ENCODE measurements around the gene DHH. TPM values are rescaled to one million over a fixed set of nuclear protein-coding genes. Genes with fewer than 3 reads are reported as not detected.

The DHH gene
- polyA plus RNA-seq, 2 of the 4 experiments (the other 2 are of a cell fraction) = not detected

DNA sequence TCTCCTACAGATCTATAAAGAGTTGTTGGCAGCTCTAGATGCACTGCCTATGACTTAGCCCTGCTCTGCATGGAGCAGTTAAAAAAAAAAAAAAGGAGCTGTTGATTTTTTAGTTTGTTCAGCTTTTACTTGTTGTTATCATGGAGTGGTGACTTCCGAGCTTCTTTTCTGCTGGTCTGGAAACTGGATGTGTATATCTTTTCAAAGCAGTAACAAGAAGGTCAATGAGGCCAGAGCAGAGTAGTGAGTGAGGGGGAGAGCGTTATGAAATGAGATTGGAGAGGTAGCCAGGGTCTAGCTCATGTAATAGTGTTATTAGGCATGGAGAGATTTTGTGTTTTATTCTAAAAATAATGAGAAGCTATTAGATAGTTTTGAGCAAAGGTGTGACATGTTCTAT, 49.8 kb upstream of the DHH start:
- no peak for FAIRE-seq

DNA sequence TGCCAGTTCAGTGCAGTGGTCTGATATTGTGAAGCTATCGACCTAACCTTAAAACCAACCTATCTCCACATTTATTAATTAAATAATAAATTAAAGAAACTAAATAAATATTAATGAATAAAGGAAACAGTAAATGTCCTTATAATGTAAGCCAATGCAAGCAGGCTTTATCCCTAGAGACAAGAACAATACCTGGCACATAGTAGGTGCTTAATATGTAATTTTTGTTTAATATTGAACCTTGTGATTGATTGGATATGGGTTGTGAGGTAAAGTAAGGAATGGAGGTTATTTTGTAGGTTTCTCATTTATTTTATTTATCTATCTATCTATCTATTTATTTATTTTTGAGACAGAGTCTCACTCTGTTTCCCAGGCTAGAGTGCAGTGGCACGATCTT, 44.4 kb upstream of the DHH start:
- Histone ChIP-seq H3K27ac (no peak overlapping the region), H3K4me3 (no peak overlapping the region), H3K4me2 (no peak overlapping the region), H3K4me1 (no peaks in the 10 kb centered on the region), H3K9me3 (no peaks in the 10 kb centered on the region)
- DNase-seq (ENCODE audit: low read depth in 1 of 2, low spot score in 1 of 2) = no peak
- no peak for FAIRE-seq
- ChIA-PET CTCF (interaction anchor here (0.8 to 3.8 kb wide), 2 partner anchors 8 to 96 kb away, joined by 3 to 21 read pairs; partner anchors contain the start of gene TUBA1B), POLR2A (no interaction called here)
- no peak for TF ChIP-seq CEBPB (IDR thresholded peaks at IDR 0.05)
- TF ChIP-seq TFCP2L1 (CRISPR knock-in tag; IDR thresholded peaks at IDR 0.05) = no peak
- TF ChIP-seq ZSCAN20 (CRISPR knock-in tag; IDR thresholded peaks at IDR 0.05) = no peak
- no peak for TF ChIP-seq EHMT2 (IDR thresholded peaks at IDR 0.05; ENCODE audit: low read depth)
- TF ChIP-seq, protein P1, sequence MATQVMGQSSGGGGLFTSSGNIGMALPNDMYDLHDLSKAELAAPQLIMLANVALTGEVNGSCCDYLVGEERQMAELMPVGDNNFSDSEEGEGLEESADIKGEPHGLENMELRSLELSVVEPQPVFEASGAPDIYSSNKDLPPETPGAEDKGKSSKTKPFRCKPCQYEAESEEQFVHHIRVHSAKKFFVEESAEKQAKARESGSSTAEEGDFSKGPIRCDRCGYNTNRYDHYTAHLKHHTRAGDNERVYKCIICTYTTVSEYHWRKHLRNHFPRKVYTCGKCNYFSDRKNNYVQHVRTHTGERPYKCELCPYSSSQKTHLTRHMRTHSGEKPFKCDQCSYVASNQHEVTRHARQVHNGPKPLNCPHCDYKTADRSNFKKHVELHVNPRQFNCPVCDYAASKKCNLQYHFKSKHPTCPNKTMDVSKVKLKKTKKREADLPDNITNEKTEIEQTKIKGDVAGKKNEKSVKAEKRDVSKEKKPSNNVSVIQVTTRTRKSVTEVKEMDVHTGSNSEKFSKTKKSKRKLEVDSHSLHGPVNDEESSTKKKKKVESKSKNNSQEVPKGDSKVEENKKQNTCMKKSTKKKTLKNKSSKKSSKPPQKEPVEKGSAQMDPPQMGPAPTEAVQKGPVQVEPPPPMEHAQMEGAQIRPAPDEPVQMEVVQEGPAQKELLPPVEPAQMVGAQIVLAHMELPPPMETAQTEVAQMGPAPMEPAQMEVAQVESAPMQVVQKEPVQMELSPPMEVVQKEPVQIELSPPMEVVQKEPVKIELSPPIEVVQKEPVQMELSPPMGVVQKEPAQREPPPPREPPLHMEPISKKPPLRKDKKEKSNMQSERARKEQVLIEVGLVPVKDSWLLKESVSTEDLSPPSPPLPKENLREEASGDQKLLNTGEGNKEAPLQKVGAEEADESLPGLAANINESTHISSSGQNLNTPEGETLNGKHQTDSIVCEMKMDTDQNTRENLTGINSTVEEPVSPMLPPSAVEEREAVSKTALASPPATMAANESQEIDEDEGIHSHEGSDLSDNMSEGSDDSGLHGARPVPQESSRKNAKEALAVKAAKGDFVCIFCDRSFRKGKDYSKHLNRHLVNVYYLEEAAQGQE (IDR thresholded peaks at IDR 0.05) = no peak
- no peak for TF ChIP-seq HOXB13 (CRISPR knock-in tag; IDR thresholded peaks at IDR 0.05; ENCODE audit: low read depth)
- TF ChIP-seq EP300 (IDR thresholded peaks at IDR 0.05) = no peak
- no peak for TF ChIP-seq EHF (CRISPR knock-in tag; IDR thresholded peaks at IDR 0.05)
- TF ChIP-seq POLR2AphosphoS2 (conservative IDR thresholded peaks at IDR 0.05; ENCODE audit: low read length) = no peak
- TF ChIP-seq ZNF302 (CRISPR knock-in tag; IDR thresholded peaks at IDR 0.05) = no peak
- TF ChIP-seq CBX8 (IDR thresholded peaks at IDR 0.05) = no peak
- TF ChIP-seq, protein P2, sequence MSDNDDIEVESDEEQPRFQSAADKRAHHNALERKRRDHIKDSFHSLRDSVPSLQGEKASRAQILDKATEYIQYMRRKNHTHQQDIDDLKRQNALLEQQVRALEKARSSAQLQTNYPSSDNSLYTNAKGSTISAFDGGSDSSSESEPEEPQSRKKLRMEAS (IDR thresholded peaks at IDR 0.05) = no peak
- TF ChIP-seq, protein P3, sequence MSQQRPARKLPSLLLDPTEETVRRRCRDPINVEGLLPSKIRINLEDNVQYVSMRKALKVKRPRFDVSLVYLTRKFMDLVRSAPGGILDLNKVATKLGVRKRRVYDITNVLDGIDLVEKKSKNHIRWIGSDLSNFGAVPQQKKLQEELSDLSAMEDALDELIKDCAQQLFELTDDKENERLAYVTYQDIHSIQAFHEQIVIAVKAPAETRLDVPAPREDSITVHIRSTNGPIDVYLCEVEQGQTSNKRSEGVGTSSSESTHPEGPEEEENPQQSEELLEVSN (IDR thresholded peaks at IDR 0.05; ENCODE audit: borderline replicate concordance, low read depth) = no peak
- TF ChIP-seq FOSB (CRISPR knock-in tag; IDR thresholded peaks at IDR 0.05) = no peak
- TF ChIP-seq ZC3H11A (IDR thresholded peaks at IDR 0.05) = no peak
- no peak for TF ChIP-seq FOSL2 (IDR thresholded peaks at IDR 0.05)
- no peak for TF ChIP-seq FOSL2 (CRISPR knock-in tag; IDR thresholded peaks at IDR 0.05)
- TF ChIP-seq RCOR1 (IDR thresholded peaks at IDR 0.05; ENCODE audit: low read depth, low read length) = no peak
- TF ChIP-seq, protein P4, sequence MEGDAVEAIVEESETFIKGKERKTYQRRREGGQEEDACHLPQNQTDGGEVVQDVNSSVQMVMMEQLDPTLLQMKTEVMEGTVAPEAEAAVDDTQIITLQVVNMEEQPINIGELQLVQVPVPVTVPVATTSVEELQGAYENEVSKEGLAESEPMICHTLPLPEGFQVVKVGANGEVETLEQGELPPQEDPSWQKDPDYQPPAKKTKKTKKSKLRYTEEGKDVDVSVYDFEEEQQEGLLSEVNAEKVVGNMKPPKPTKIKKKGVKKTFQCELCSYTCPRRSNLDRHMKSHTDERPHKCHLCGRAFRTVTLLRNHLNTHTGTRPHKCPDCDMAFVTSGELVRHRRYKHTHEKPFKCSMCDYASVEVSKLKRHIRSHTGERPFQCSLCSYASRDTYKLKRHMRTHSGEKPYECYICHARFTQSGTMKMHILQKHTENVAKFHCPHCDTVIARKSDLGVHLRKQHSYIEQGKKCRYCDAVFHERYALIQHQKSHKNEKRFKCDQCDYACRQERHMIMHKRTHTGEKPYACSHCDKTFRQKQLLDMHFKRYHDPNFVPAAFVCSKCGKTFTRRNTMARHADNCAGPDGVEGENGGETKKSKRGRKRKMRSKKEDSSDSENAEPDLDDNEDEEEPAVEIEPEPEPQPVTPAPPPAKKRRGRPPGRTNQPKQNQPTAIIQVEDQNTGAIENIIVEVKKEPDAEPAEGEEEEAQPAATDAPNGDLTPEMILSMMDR (IDR thresholded peaks at IDR 0.05) = no peak
- TF ChIP-seq PHF8 (IDR thresholded peaks at IDR 0.05; ENCODE audit: borderline replicate concordance, low read depth) = no peak
- WGBS (ENCODE audit: missing lambda C conversion rate) = 82% methylated on average over 2 of the region's 2 CpGs
- ATAC-seq = no peak

More for the DNA sequence above, 49.8 kb upstream of the DHH start:
- H3K4me1 ChIP-seq = no peaks in the 10 kb centered on the region
- H3K9me3 ChIP-seq = no peaks in the 10 kb centered on the region
- ChIA-PET POLR2A (interaction anchor here (1.2 kb wide), 1 partner anchor 14 kb away, joined by 7 read pairs; the partner anchor contains the start of gene TUBA1B), CTCF (interaction anchor here (0.6 to 1.8 kb wide), 4 partner anchors 15 to 58 kb away, joined by 3 to 7 read pairs (median 4); no protein-coding TSS in a partner anchor)
- TF ChIP-seq, protein P5, sequence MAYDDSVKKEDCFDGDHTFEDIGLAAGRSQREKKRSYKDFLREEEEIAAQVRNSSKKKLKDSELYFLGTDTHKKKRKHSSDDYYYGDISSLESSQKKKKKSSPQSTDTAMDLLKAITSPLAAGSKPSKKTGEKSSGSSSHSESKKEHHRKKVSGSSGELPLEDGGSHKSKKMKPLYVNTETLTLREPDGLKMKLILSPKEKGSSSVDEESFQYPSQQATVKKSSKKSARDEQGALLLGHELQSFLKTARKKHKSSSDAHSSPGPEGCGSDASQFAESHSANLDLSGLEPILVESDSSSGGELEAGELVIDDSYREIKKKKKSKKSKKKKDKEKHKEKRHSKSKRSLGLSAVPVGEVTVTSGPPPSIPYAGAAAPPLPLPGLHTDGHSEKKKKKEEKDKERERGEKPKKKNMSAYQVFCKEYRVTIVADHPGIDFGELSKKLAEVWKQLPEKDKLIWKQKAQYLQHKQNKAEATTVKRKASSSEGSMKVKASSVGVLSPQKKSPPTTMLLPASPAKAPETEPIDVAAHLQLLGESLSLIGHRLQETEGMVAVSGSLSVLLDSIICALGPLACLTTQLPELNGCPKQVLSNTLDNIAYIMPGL (CRISPR knock-in tag; IDR thresholded peaks at IDR 0.05; ENCODE audit: borderline replicate concordance) = no peak
- TF ChIP-seq POLR2A (IDR thresholded peaks at IDR 0.05; ENCODE audit: low read length) = no peak
- no peak for TF ChIP-seq RNF2 (IDR thresholded peaks at IDR 0.05; ENCODE audit: borderline replicate concordance, low read depth)
- no peak for TF ChIP-seq SREBF2 (IDR thresholded peaks at IDR 0.05)
- no peak for TF ChIP-seq JUNB (IDR thresholded peaks at IDR 0.05)
- no peak for TF ChIP-seq RFX5 (IDR thresholded peaks at IDR 0.05)
- TF ChIP-seq HEYL (CRISPR knock-in tag; IDR thresholded peaks at IDR 0.05) = no peak
- TF ChIP-seq HOXB5 (CRISPR knock-in tag; IDR thresholded peaks at IDR 0.05) = no peak
- TF ChIP-seq, protein P6, sequence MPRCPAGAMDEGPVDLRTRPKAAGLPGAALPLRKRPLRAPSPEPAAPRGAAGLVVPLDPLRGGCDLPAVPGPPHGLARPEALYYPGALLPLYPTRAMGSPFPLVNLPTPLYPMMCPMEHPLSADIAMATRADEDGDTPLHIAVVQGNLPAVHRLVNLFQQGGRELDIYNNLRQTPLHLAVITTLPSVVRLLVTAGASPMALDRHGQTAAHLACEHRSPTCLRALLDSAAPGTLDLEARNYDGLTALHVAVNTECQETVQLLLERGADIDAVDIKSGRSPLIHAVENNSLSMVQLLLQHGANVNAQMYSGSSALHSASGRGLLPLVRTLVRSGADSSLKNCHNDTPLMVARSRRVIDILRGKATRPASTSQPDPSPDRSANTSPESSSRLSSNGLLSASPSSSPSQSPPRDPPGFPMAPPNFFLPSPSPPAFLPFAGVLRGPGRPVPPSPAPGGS (IDR thresholded peaks at IDR 0.05) = no peak
- TF ChIP-seq EP300 (IDR thresholded peaks at IDR 0.05) = no peak
- no peak for TF ChIP-seq MAZ (IDR thresholded peaks at IDR 0.05; ENCODE audit: borderline replicate concordance, low read depth, low read length)
- no peak for TF ChIP-seq ZSCAN20 (CRISPR knock-in tag; IDR thresholded peaks at IDR 0.05)
- TF ChIP-seq GATA3 (IDR thresholded peaks at IDR 0.05; ENCODE audit: borderline replicate concordance) = no peak
- TF ChIP-seq SMC3 (IDR thresholded peaks at IDR 0.05) = no peak
- 89% methylated on average over 2 of the region's 2 CpGs for WGBS (ENCODE audit: missing lambda C conversion rate)
- DNase-seq (ENCODE audit: low read depth in 1 of 2, low spot score in 1 of 2) (no peak), ATAC-seq (no peak)
- no peak overlapping the region for H3K27ac ChIP-seq
- no peak overlapping the region for H3K4me3 ChIP-seq
- no peak overlapping the region for H3K4me2 ChIP-seq
